H9 (cell line): ENCODE data around the gene CTNNAL1. TPM values are rescaled to one million over a fixed set of nuclear protein-coding genes. Genes with fewer than 3 reads are reported as not detected.

ENCODE experiments used
- DNase-seq: peaks from one replicate; pipeline ENCODE4 v3.0.0-alpha.2; 2017
- H2AFZ ChIP-seq: one replicate; pipeline ENCODE4 v1.6.1; 2013; ENCODE audit warnings: mild to moderate bottlenecking, low read length, control low read depth, moderate library complexity
- H2AK5ac ChIP-seq: 2 replicates; pipeline ENCODE4 v1.6.1; 2013; ENCODE audit warnings: low read length, control low read depth, mixed read lengths; ENCODE audit not compliant: insufficient read length
- H2BK120ac ChIP-seq: one replicate; pipeline ENCODE4 v1.6.1; 2013; ENCODE audit warnings: low read depth, mild to moderate bottlenecking, low read length, control low read depth, inconsistent platforms; ENCODE audit not compliant: poor library complexity, severe bottlenecking
- H2BK12ac ChIP-seq: 2 replicates; pipeline ENCODE4 v1.6.1; 2013; ENCODE audit warnings: low read length, control low read depth, mixed read lengths, low read depth; ENCODE audit not compliant: insufficient read length
- H2BK15ac ChIP-seq: 2 replicates; pipeline ENCODE4 v1.6.1; 2013; ENCODE audit warnings: low read depth, low read length, control low read depth
- H2BK20ac ChIP-seq: one replicate; pipeline ENCODE4 v1.6.1; 2013; ENCODE audit warnings: low read depth, mild to moderate bottlenecking, low read length, control low read depth, inconsistent platforms; ENCODE audit not compliant: poor library complexity, severe bottlenecking
- H2BK5ac ChIP-seq: 2 replicates; pipeline ENCODE4 v1.6.1; 2013; ENCODE audit warnings: low read length, control low read depth, mixed read lengths; ENCODE audit not compliant: insufficient read length
- H3K14ac ChIP-seq: 2 replicates; pipeline ENCODE4 v1.6.1; 2013; ENCODE audit warnings: low read length, control low read depth; ENCODE audit not compliant: insufficient read depth
- H3K18ac ChIP-seq: 2 replicates; pipeline ENCODE4 v1.6.1; 2013; ENCODE audit warnings: low read depth, mild to moderate bottlenecking, mixed read lengths, low read length, control low read depth; ENCODE audit not compliant: insufficient read length
- H3K23ac ChIP-seq: 2 replicates; pipeline ENCODE4 v1.6.1; 2013; ENCODE audit warnings: low read length, control low read depth, mixed read lengths, low read depth; ENCODE audit not compliant: insufficient read length
- H3K23me2 ChIP-seq: 2 replicates; pipeline ENCODE4 v1.6.1; 2013; ENCODE audit warnings: low read depth, mild to moderate bottlenecking, mixed read lengths, low read length, control low read depth; ENCODE audit not compliant: insufficient read length, poor library complexity, severe bottlenecking
- H3K27ac ChIP-seq: 2 replicates; pipeline ENCODE4 v1.5.1; 2013; ENCODE audit warnings: low read length, control low read depth, mixed read lengths, low read depth; ENCODE audit not compliant: insufficient read length
- H3K27me3 ChIP-seq: 2 replicates; pipeline ENCODE4 v1.6.1; 2013; ENCODE audit warnings: low read length, control low read depth, inconsistent platforms; ENCODE audit not compliant: insufficient read depth
- H3K4ac ChIP-seq: 2 replicates; pipeline ENCODE4 v1.6.1; 2013; ENCODE audit warnings: low read depth, mild to moderate bottlenecking, control low read depth, inconsistent platforms, low read length, moderate library complexity
- H3K4me1 ChIP-seq: 2 replicates; pipeline ENCODE4 v1.6.1; 2013; ENCODE audit warnings: low read length, control low read depth, inconsistent platforms; ENCODE audit not compliant: insufficient read depth
- H3K4me2 ChIP-seq: 2 replicates; pipeline ENCODE4 v1.6.1; 2013; ENCODE audit warnings: low read length, control low read depth, mixed read lengths; ENCODE audit not compliant: insufficient read length, insufficient read depth
- H3K56ac ChIP-seq: 2 replicates; pipeline ENCODE4 v1.6.1; 2013; ENCODE audit warnings: low read depth, mild to moderate bottlenecking, mixed read lengths, low read length, control low read depth; ENCODE audit not compliant: insufficient read length
- H3K79me1 ChIP-seq: 2 replicates; pipeline ENCODE4 v1.6.1; 2013; ENCODE audit warnings: low read depth, mild to moderate bottlenecking, moderate library complexity, low read length, control low read depth, inconsistent platforms; ENCODE audit not compliant: insufficient read depth, poor library complexity, severe bottlenecking
- H3K79me2 ChIP-seq: 2 replicates; pipeline ENCODE4 v1.6.1; 2013; ENCODE audit warnings: low read length, control low read depth, inconsistent platforms; ENCODE audit not compliant: insufficient read depth
- H3K9ac ChIP-seq: 2 replicates; pipeline ENCODE4 v1.6.1; 2013; ENCODE audit warnings: low read length, control low read depth, mixed read lengths; ENCODE audit not compliant: insufficient read length; ENCODE audit errors: extremely low read depth
- H3K9me3 ChIP-seq: one replicate; pipeline ENCODE4 v1.6.1; 2013; ENCODE audit warnings: low read depth, low read length, inconsistent platforms; ENCODE audit not compliant: control insufficient read depth
- H3T11ph ChIP-seq: one replicate; pipeline ENCODE4 v1.6.1; 2013; ENCODE audit warnings: mild to moderate bottlenecking, low read length, control low read depth, inconsistent platforms
- H4K20me1 ChIP-seq: one replicate; pipeline ENCODE4 v1.6.1; 2013; ENCODE audit not compliant: control insufficient read depth, insufficient read length, insufficient read depth
- H4K5ac ChIP-seq: 2 replicates; pipeline ENCODE4 v1.6.1; 2013; ENCODE audit warnings: low read depth, mild to moderate bottlenecking, mixed read lengths, low read length, control low read depth; ENCODE audit not compliant: insufficient read length
- H4K8ac ChIP-seq: replicated peaks from 2 replicates; pipeline ENCODE4 v1.6.1; 2013; ENCODE audit warnings: low read length, control low read depth, mixed read lengths, low read depth; ENCODE audit not compliant: insufficient read length
- H4K91ac ChIP-seq: 2 replicates; pipeline ENCODE4 v1.6.1; 2013; ENCODE audit warnings: low read depth, mild to moderate bottlenecking, moderate library complexity, mixed read lengths, low read length, control low read depth; ENCODE audit not compliant: insufficient read length
- H3K27ac Mint-ChIP-seq, 3 experiments: 2 replicates in 2 of 3; 3 replicates in 1 of 3; pipeline ENCODE4 v1.8.0; 2020 to 2021; ENCODE audit warnings: mixed read lengths in 3 of 3, mild to moderate bottlenecking in 1 of 3, moderate library complexity in 1 of 3
- H3K27me3 Mint-ChIP-seq: 2 replicates; pipeline ENCODE4 v1.8.0; 2021; ENCODE audit warnings: low read depth, mild to moderate bottlenecking, moderate library complexity, mixed read lengths
- H3K36me3 Mint-ChIP-seq, 3 experiments: 2 replicates in 2 of 3; 3 replicates in 1 of 3; pipeline ENCODE4 v1.8.0; 2020 to 2021; ENCODE audit warnings: low read depth in 3 of 3, mixed read lengths in 3 of 3; ENCODE audit not compliant: insufficient read depth in 1 of 3
- H3K4me1 Mint-ChIP-seq, 2 experiments: 2 replicates each; pipeline ENCODE4 v1.8.0; 2020; ENCODE audit warnings: mixed read lengths in 2 of 2
- H3K4me3 Mint-ChIP-seq, 2 experiments: 2 replicates in 1 of 2; 3 replicates in 1 of 2; pipeline ENCODE4 v1.8.0; 2020 to 2021; ENCODE audit warnings: mild to moderate bottlenecking in 2 of 2, mixed read lengths in 2 of 2, moderate library complexity in 1 of 2
- H3K9me3 Mint-ChIP-seq, 2 experiments: 2 replicates in 1 of 2; 3 replicates in 1 of 2; pipeline ENCODE4 v1.8.0; 2020; ENCODE audit warnings: mild to moderate bottlenecking in 2 of 2, mixed read lengths in 2 of 2, moderate library complexity in 1 of 2
- total RNA-seq: library from RNA; stranded (reverse); gene quantifications from 2 replicates; pipeline ENCODE4 v1.2.1, GENCODE V29; 2021
- TF ChIP-seq, protein P1 (sequence below): fragments of 200-600 bp; sonication (generic); conservative IDR thresholded peaks from 3 replicates; pipeline ENCODE4 v1.8.0; 2021; ENCODE audit warnings: antibody characterized with exemption, mild to moderate bottlenecking

Gene CTNNAL1
- total RNA-seq, 1 experiment from 2014 or later, result 52.9 TPM

DNA sequence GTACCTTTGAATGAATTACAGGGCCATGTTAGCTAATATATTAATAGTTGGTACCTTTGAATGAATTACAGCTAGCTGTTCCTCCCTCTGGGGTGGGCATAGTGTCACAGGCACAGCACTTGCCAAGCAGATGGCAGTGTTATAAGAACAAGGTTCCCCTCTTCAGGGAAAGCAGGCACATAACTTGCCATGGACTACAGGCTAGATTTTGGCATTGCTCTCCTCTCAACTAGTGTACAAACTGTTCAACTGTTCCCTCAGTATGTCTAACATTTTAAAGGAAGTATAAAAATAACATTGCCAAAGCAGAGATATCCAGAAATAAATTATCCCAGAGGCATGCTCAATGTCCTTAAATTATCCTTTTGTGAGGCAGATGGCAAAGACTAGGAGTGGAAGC is 45.4 kb downstream of the CTNNAL1 start:
- no peak overlapping the region for H3K23ac ChIP-seq
- peak overlapping the region in 1 of 3 experiments; percentile 30; a peak in 1 of 7 replicates for H3K27ac Mint-ChIP-seq
- no peaks in the 10 kb centered on the region for H3K79me1 ChIP-seq
- H3K9me3 Mint-ChIP-seq, result no peaks in the 10 kb centered on the region
- no peak overlapping the region for H3K56ac ChIP-seq
- no peak overlapping the region for H2AFZ ChIP-seq
- no peak overlapping the region for H3T11ph ChIP-seq
- no peak overlapping the region for H2BK5ac ChIP-seq
- no peak overlapping the region for H3K14ac ChIP-seq
- H3K27me3 ChIP-seq, result no peaks in the 10 kb centered on the region
- H4K8ac ChIP-seq, result no peak overlapping the region
- H2AK5ac ChIP-seq, result no peak overlapping the region
- no peak overlapping the region for H2BK120ac ChIP-seq
- H3K18ac ChIP-seq, result no peak overlapping the region
- no peaks in the 10 kb centered on the region for H3K79me2 ChIP-seq
- no peak for DNase-seq
- H3K4me2 ChIP-seq, result no peak overlapping the region
- H4K91ac ChIP-seq, result no peak overlapping the region
- no peak overlapping the region for H3K9ac ChIP-seq
- no peak overlapping the region for H2BK15ac ChIP-seq
- peaks cover 10 to 34% (median 24%) of the 10 kb centered on the region in 3 experiments; a peak in 6 of 7 replicates for H3K36me3 Mint-ChIP-seq
- no peak overlapping the region for H4K5ac ChIP-seq
- no peak overlapping the region for H2BK20ac ChIP-seq
- no peaks in the 10 kb centered on the region for H3K4me1 Mint-ChIP-seq
- no peaks in the 10 kb centered on the region for H3K4me1 ChIP-seq
- H4K20me1 ChIP-seq, result no peaks in the 10 kb centered on the region
- H3K27ac ChIP-seq, result no peak overlapping the region
- no peak overlapping the region for H2BK12ac ChIP-seq
- H3K4ac ChIP-seq, result no peak overlapping the region
- no peaks in the 10 kb centered on the region for H3K9me3 ChIP-seq
- TF ChIP-seq, protein P1, sequence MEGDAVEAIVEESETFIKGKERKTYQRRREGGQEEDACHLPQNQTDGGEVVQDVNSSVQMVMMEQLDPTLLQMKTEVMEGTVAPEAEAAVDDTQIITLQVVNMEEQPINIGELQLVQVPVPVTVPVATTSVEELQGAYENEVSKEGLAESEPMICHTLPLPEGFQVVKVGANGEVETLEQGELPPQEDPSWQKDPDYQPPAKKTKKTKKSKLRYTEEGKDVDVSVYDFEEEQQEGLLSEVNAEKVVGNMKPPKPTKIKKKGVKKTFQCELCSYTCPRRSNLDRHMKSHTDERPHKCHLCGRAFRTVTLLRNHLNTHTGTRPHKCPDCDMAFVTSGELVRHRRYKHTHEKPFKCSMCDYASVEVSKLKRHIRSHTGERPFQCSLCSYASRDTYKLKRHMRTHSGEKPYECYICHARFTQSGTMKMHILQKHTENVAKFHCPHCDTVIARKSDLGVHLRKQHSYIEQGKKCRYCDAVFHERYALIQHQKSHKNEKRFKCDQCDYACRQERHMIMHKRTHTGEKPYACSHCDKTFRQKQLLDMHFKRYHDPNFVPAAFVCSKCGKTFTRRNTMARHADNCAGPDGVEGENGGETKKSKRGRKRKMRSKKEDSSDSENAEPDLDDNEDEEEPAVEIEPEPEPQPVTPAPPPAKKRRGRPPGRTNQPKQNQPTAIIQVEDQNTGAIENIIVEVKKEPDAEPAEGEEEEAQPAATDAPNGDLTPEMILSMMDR, result no peak
- H3K23me2 ChIP-seq, result no peaks in the 10 kb centered on the region
- H3K27me3 Mint-ChIP-seq, result no peaks in the 10 kb centered on the region
- no peak overlapping the region for H3K4me3 Mint-ChIP-seq
